HFFc6 (cell line): Measurements from ENCODE around the gene ARHGAP40. TPM values are rescaled to one million over a fixed set of nuclear protein-coding genes. Genes with fewer than 3 reads are reported as not detected.

Experiments
- DNase-seq: peaks from one replicate; pipeline ENCODE4 v3.0.0-alpha.2; 2018
- H3K27ac Mint-ChIP-seq: 2 replicates; pipeline ENCODE4 v1.8.0; 2020; ENCODE audit warnings: mild to moderate bottlenecking, mixed read lengths
- H3K27me3 Mint-ChIP-seq: 2 replicates; pipeline ENCODE4 v1.8.0; 2021; ENCODE audit warnings: mild to moderate bottlenecking, moderate library complexity, mixed read lengths; ENCODE audit not compliant: insufficient read depth
- H3K36me3 Mint-ChIP-seq: 2 replicates; pipeline ENCODE4 v1.8.0; 2021; ENCODE audit warnings: low read depth, mixed read lengths
- H3K4me1 Mint-ChIP-seq: 2 replicates; pipeline ENCODE4 v1.8.0; 2020; ENCODE audit warnings: low read depth, mixed read lengths
- H3K4me3 Mint-ChIP-seq: 2 replicates; pipeline ENCODE4 v1.8.0; 2020; ENCODE audit warnings: mild to moderate bottlenecking, moderate library complexity, mixed read lengths
- H3K9me3 Mint-ChIP-seq: 2 replicates; pipeline ENCODE4 v1.8.0; 2020; ENCODE audit warnings: mild to moderate bottlenecking, mixed read lengths
- total RNA-seq, 6 experiments: library from RNA; stranded (reverse); fragmentation: NEBNext Ultra II Directional; extraction: Animal tissue kit (Norgen Biotek cat#: 25700); gene quantifications; 2 replicates in 1 of 6; 3 replicates in 5 of 6; pipeline ENCODE4 v1.2.3, GENCODE V29; 2021
- TF ChIP-seq, protein P1 (sequence below): fragments of 200-600 bp; sonication (generic); IDR thresholded peaks from 2 replicates; pipeline ENCODE4 v1.5.0; 2021; ENCODE audit warnings: antibody characterized with exemption, mild to moderate bottlenecking

The ARHGAP40 gene
- total RNA-seq, 6 experiments from 2014 or later, result 0.09 to 0.75 (median 0.48) TPM; not detected in 1

DNA sequence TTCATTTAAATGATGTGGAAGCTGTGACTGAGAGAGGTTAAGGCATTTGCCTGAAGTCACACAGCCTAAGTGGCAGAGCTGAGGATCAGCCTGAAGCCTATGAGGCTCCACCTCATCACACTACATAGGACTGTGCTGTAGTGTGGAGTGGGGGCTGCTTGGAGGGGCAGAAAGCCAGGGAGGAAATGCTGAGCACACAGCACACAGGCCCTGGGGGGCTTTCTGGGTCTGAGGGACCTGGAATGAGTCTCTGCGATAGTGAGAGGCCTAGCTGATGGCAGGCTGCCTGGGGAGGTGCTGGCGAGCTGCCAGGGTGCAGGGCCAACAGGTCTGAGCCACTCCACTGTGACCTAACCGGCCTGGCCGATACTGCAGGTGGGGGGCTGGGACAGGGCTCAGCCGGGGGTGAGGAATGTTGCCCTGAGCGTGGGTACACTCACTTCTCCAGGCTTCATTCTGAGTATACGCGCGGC lies 2.2 kb upstream of the ARHGAP40 start:
- peaks cover 25% of the 10 kb centered on the region for H3K27me3 Mint-ChIP-seq
- no peaks in the 10 kb centered on the region for H3K9me3 Mint-ChIP-seq
- H3K36me3 Mint-ChIP-seq, result no peaks in the 10 kb centered on the region
- TF ChIP-seq, protein P1, sequence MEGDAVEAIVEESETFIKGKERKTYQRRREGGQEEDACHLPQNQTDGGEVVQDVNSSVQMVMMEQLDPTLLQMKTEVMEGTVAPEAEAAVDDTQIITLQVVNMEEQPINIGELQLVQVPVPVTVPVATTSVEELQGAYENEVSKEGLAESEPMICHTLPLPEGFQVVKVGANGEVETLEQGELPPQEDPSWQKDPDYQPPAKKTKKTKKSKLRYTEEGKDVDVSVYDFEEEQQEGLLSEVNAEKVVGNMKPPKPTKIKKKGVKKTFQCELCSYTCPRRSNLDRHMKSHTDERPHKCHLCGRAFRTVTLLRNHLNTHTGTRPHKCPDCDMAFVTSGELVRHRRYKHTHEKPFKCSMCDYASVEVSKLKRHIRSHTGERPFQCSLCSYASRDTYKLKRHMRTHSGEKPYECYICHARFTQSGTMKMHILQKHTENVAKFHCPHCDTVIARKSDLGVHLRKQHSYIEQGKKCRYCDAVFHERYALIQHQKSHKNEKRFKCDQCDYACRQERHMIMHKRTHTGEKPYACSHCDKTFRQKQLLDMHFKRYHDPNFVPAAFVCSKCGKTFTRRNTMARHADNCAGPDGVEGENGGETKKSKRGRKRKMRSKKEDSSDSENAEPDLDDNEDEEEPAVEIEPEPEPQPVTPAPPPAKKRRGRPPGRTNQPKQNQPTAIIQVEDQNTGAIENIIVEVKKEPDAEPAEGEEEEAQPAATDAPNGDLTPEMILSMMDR, result no peak
- H3K4me3 Mint-ChIP-seq, result no peak overlapping the region
- peaks cover 14% of the 10 kb centered on the region for H3K4me1 Mint-ChIP-seq
- no peak for DNase-seq
- H3K27ac Mint-ChIP-seq, result no peak overlapping the region

DNA sequence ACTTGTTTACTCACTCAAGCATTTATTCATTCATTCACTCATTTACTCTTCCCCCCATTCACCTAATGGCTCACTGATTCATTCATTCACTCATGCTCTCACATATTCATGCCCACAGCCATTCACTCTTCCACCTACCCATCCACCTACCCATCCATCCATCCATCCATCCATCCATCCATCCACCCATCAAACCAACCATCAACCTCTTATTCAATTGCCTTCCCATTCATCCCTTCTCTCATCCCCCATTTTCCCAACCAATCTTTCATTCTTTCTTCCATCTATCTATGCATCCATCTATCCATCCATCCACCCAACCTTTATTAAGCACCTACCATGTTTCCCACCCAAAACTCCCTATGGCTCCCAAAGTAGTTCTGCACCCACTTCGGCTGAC lies 1.6 kb upstream of the ARHGAP40 start:
- no peak for DNase-seq
- TF ChIP-seq, protein P1, result no peak
- H3K27ac Mint-ChIP-seq, result no peak overlapping the region
- H3K9me3 Mint-ChIP-seq, result no peaks in the 10 kb centered on the region
- H3K36me3 Mint-ChIP-seq, result no peaks in the 10 kb centered on the region
- peaks cover 25% of the 10 kb centered on the region for H3K27me3 Mint-ChIP-seq
- H3K4me1 Mint-ChIP-seq, result peaks cover 20% of the 10 kb centered on the region
- no peak overlapping the region for H3K4me3 Mint-ChIP-seq

DNA sequence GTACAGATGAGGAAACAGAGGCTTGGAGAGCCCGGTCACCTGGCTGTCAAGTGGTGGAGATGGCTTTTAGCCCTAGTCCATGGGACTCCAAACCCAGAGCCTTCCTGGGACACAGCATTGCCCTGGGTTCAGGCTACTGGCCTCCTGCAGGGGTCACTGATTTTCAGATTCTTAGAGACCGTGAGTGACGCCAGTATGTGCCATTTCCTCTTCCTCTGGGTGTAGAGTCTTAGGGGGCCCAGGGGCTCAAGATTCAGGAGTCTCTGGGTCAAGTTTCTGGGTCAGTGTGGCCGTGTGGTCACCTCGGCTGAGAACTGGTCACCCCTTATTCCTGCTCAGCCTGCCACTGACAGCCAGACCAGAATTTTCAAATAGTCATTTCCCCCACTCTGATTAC lies 574 bp downstream of the ARHGAP40 start:
- TF ChIP-seq, protein P1, result no peak
- Mint-ChIP-seq H3K36me3 (no peaks in the 10 kb centered on the region), H3K9me3 (no peaks in the 10 kb centered on the region), H3K27ac (no peak overlapping the region), H3K4me1 (peaks cover 24% of the 10 kb centered on the region), H3K27me3 (peaks cover 24% of the 10 kb centered on the region), H3K4me3 (peak overlapping the region; percentile 82; the same call in 1 of the 2 replicates)
- DNase-seq, result no peak

DNA sequence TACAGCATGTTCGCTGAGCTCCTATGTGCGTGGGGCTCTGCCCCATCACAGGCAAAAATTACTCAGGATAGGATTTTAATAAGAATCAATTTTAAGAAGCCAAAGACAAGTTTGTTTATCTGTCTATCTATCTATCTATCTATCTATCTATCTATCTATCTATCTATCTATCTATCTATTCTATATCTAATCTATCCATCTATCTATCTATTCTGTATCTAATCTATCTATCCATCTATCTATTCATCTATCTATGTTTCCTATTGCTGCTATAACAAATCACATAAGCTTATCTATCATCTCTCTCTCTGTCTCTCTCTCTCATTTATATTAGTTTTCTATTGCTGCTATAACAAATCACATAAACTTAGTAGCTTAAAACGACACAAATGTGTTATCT lies 1.7 kb downstream of the ARHGAP40 start:
- TF ChIP-seq, protein P1, result no peak
- H3K4me3 Mint-ChIP-seq, result no peak overlapping the region
- no peak for DNase-seq
- no peaks in the 10 kb centered on the region for H3K36me3 Mint-ChIP-seq
- no peaks in the 10 kb centered on the region for H3K9me3 Mint-ChIP-seq
- H3K4me1 Mint-ChIP-seq, result peaks cover 24% of the 10 kb centered on the region
- peaks cover 21% of the 10 kb centered on the region for H3K27me3 Mint-ChIP-seq
- no peak overlapping the region for H3K27ac Mint-ChIP-seq

DNA sequence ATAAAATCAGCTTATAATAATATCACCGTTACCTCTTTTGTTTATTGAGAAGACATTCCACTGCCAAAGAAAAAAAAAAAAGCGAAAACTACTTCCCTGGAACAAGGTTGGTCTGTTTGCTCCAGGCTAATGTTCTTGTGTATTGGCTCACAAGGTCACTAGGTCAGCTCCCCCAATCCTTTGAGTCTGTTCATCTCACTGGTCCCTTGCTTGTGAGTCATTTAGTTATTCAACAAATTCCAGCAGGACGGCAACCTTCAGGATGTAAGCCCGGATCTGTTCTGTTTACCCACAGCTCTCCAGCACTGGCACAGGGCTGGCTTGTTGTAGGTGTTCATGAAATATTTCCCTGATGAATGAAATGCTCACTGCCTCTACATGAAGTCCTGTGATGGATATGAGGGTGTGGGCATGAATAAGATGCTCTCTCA lies 3.3 kb downstream of the ARHGAP40 start:
- Mint-ChIP-seq H3K27ac (peak overlapping the region; percentile 62), H3K4me3 (no peak overlapping the region), H3K4me1 (peaks cover 28% of the 10 kb centered on the region), H3K27me3 (peaks cover 19% of the 10 kb centered on the region), H3K36me3 (no peaks in the 10 kb centered on the region), H3K9me3 (no peaks in the 10 kb centered on the region)
- TF ChIP-seq, protein P1, result no peak
- DNase-seq, result peak; percentile 67

DNA sequence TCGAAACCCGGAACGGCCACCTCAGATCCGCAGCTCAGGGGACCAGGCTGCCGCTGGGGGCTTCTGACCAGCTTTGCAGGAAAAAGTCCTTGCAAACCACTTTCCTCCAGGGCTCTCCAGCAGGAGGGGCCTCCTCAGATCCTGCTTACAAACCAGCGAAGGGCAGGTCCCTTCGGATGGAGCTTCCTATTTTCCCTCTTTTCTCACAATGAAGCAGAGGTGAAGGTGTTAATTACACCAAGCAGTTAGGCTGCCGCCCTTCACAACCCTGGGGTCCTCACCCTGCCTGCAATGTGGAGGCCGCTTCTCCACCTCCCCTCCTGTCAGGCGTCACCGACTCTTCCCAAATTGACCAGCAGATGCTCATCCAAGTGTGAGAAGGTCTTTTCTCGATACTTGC lies 5.7 kb downstream of the ARHGAP40 start:
- Mint-ChIP-seq H3K9me3 (no peaks in the 10 kb centered on the region), H3K36me3 (no peaks in the 10 kb centered on the region), H3K4me3 (no peak overlapping the region), H3K27ac (no peak overlapping the region), H3K27me3 (peaks cover 11% of the 10 kb centered on the region), H3K4me1 (peaks cover 29% of the 10 kb centered on the region)
- DNase-seq, result no peak
- TF ChIP-seq, protein P1, result no peak
